ENCODE measurements around the gene C1orf174. TPM values are rescaled to one million over a fixed set of nuclear protein-coding genes. Genes with fewer than 3 reads are reported as not detected.

The C1orf174 gene
- total and polyA plus RNA-seq, 2 of the 4 experiments (the other 2 are of a cell fraction), result 26.7 to 45.7 TPM

GRCh38 chr1:3943806-3944577 is 43.9 kb upstream of the C1orf174 start:
- POLR2A ChIA-PET (ENCODE audit: unreplicated experiment), result no interaction called here
- H3K9me1 ChIP-seq (ENCODE audit: insufficient read depth, low read length), result no peaks in the 10 kb centered on the region

More at GRCh38 chr1:3943806-3944577, 43.9 kb upstream of the C1orf174 start:
- ATAC-seq (ENCODE audit: low read depth), result no peak
- H3K27ac ChIP-seq (ENCODE audit: insufficient read depth, low read length), result no peak overlapping the region
- no peaks in the 10 kb centered on the region for H3K27me3 ChIP-seq (ENCODE audit: control insufficient read depth, insufficient read depth, low read length)
- no peak overlapping the region for H3K4ac ChIP-seq (ENCODE audit: low read depth, low read length)
- no peak overlapping the region for H3K9ac ChIP-seq (ENCODE audit: low read depth, low read length)
- intact Hi-C loops (cut with micrococcal nuclease), result no loop called here
- H3K9me3 ChIP-seq (ENCODE audit: control insufficient read depth, insufficient read depth, low read length), result peaks cover 51% of the 10 kb centered on the region
- no peaks in the 10 kb centered on the region for H3K79me1 ChIP-seq (ENCODE audit: low read depth in 1 of 2, low read length in 2 of 2)
- H3K23ac ChIP-seq (ENCODE audit: low read depth, low read length), result no peak overlapping the region
- BruUV-seq (replicated peaks), result no TSS peak
- no peak overlapping the region for H4K5ac ChIP-seq (ENCODE audit: low read depth, low read length)
- H2BK5ac ChIP-seq (ENCODE audit: low read depth, low read length, poor library complexity, severe bottlenecking), result no peak overlapping the region
- H3K56ac ChIP-seq (ENCODE audit: extremely low read depth, insufficient read depth, low read length), result no peak overlapping the region
- H2BK15ac ChIP-seq (ENCODE audit: low read depth, low read length), result no peak overlapping the region
- H4K20me1 ChIP-seq (ENCODE audit: insufficient read depth, low read length), result no peaks in the 10 kb centered on the region
- H3K36me3 ChIP-seq (ENCODE audit: control insufficient read depth, insufficient read depth, low read length), result no peaks in the 10 kb centered on the region
- no peak overlapping the region for H2BK20ac ChIP-seq (ENCODE audit: low read depth, low read length)
- CTCF ChIA-PET, result no interaction called here
- DNase-seq, result no peak
- in situ Hi-C loops (cut with MboI; ENCODE audit: low sequenced_read_pairs), result no loop called here
- H4K91ac ChIP-seq (ENCODE audit: insufficient read depth, low read depth, low read length), result no peak overlapping the region
- no peak overlapping the region for H2AK9ac ChIP-seq (replicated peaks; ENCODE audit: low read depth, low read length, poor library complexity)
- dilution Hi-C loops (cut with HindIII; ENCODE audit: low sequenced_read_pairs, unreplicated experiment), result no loop called here
- H3K18ac ChIP-seq (ENCODE audit: low read depth, low read length), result no peak overlapping the region
- WGBS, 2 experiments (ENCODE audit: extremely low coverage in 2 of 2, insufficient read length in 1 of 2), result 68% methylated on average over 22 of the region's 29 CpGs; no CpG with 5 or more reads in 1 of the 2 experiments
- H2AK5ac ChIP-seq (ENCODE audit: low read depth, low read length), result no peak overlapping the region
- H4K8ac ChIP-seq (ENCODE audit: low read depth in 2 of 2, low read length in 2 of 2), result no peak overlapping the region
- H2AFZ ChIP-seq (replicated peaks; ENCODE audit: low read length, poor library complexity), result no peak overlapping the region
- no peaks in the 10 kb centered on the region for H3K4me1 ChIP-seq (ENCODE audit: control insufficient read depth, insufficient read depth, low read length)
- H3K14ac ChIP-seq (replicated peaks; ENCODE audit: low read depth, low read length), result no peak overlapping the region
- H2BK120ac ChIP-seq (ENCODE audit: low read depth, low read length), result no peak overlapping the region
- H3K4me3 ChIP-seq (ENCODE audit: insufficient read depth, low read depth, low read length), result no peak overlapping the region
- H3K4me2 ChIP-seq (ENCODE audit: low read depth, low read length), result no peak overlapping the region
- TF ChIP-seq RFX5 (IDR thresholded peaks at IDR 0.05; ENCODE audit: low read depth, low read length), result no peak
- no peak for TF ChIP-seq MXI1 (IDR thresholded peaks at IDR 0.05; ENCODE audit: borderline replicate concordance, low read depth, low read length)
- TF ChIP-seq NFE2L2 (IDR thresholded peaks at IDR 0.05; ENCODE audit: low read depth, low read length), result no peak
- no peak for TF ChIP-seq BHLHE40 (IDR thresholded peaks at IDR 0.05; ENCODE audit: low read depth, low read length)
- TF ChIP-seq USF2 (IDR thresholded peaks at IDR 0.05; ENCODE audit: low read depth, low read length), result no peak
- no peak for TF ChIP-seq ELK1 (IDR thresholded peaks at IDR 0.05; ENCODE audit: borderline replicate concordance, low read depth, low read length)
- no peak for TF ChIP-seq CTCF (conservative IDR thresholded peaks at IDR 0.05; ENCODE audit: low read depth, low read length)
- no peak for TF ChIP-seq FOS (IDR thresholded peaks at IDR 0.05; ENCODE audit: low read depth, low read length)
- no peak for TF ChIP-seq MAFK (IDR thresholded peaks at IDR 0.05; ENCODE audit: low read depth, low read length)
- no peak for TF ChIP-seq RAD21 (IDR thresholded peaks at IDR 0.05; ENCODE audit: low read length)
- TF ChIP-seq RCOR1 (IDR thresholded peaks at IDR 0.05; ENCODE audit: insufficient replicate concordance, low read length), result no peak
- TF ChIP-seq CEBPB (IDR thresholded peaks at IDR 0.05; ENCODE audit: low read depth, low read length), result no peak
- no peak for TF ChIP-seq MAZ (IDR thresholded peaks at IDR 0.05; ENCODE audit: borderline replicate concordance, low read depth, low read length)
- no peak for TF ChIP-seq POLR2A (IDR thresholded peaks at IDR 0.05; ENCODE audit: low read depth, low read length)

All from IMR-90 (cell line).